Panc1 (cell line): ENCODE data around the gene CHCHD6.

ENCODE experiments used
- POLR2AphosphoS5 ChIP-seq: IDR thresholded peaks from 2 replicates; pipeline ENCODE4 v1.6.1; 2012; ENCODE audit warnings: mild to moderate bottlenecking, low read depth, low read length, moderate library complexity
- TF ChIP-seq, protein P1 (sequence below): fragments of 450-650 bp; IDR thresholded peaks from 2 replicates; pipeline ENCODE4 v1.5.1; 2017; ENCODE audit warnings: mild to moderate bottlenecking
- TF ChIP-seq, protein P2 (sequence below), 2 experiments: IDR thresholded peaks; 2 replicates each; pipeline ENCODE4 v1.6.1; 2011 to 2012; ENCODE audit warnings: low read depth in 2 of 2, control low read depth in 1 of 2, low read length in 1 of 2, mild to moderate bottlenecking in 1 of 2, moderate library complexity in 1 of 2; ENCODE audit not compliant: insufficient read depth in 1 of 2

DNA sequence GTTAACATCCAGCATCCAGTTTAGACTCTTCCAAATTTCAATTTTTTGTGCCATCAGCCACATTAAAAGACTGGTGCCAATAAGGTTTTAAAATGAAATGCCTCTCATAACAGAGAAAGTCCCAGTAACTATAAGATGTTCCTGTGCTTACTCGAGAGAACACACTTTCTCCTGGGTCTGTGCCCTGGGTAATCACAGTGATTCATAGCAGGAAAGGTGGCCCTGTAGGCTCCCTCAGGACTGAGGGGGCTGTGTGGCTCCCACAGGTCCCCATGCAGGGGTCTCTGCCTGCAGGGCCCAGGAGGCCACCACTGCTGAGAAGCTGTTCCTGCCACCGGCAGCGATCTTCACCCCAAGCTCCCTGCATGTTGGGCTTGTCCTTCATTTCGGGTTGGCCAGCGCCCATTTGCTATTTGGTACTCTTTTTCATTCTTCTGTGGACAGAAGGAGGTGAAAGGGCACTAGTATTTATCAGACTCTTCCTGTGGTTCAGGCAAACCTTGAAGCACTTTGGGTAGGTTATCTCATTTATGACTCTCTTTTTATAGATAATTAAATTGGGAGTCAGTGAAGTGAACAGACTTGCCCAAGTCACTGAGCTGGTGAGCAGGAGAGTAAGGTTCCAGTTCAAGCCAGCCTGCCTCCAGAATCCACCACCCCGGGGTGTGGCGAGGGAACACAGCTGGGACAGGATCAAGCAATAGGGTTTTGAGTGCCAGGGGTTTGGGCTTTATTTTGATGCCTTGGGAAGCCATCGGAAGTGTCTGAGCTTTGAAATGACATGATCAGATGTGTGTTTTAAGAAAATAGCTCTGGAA, 234.7 kb downstream of the CHCHD6 start:
- TF ChIP-seq, protein P1, sequence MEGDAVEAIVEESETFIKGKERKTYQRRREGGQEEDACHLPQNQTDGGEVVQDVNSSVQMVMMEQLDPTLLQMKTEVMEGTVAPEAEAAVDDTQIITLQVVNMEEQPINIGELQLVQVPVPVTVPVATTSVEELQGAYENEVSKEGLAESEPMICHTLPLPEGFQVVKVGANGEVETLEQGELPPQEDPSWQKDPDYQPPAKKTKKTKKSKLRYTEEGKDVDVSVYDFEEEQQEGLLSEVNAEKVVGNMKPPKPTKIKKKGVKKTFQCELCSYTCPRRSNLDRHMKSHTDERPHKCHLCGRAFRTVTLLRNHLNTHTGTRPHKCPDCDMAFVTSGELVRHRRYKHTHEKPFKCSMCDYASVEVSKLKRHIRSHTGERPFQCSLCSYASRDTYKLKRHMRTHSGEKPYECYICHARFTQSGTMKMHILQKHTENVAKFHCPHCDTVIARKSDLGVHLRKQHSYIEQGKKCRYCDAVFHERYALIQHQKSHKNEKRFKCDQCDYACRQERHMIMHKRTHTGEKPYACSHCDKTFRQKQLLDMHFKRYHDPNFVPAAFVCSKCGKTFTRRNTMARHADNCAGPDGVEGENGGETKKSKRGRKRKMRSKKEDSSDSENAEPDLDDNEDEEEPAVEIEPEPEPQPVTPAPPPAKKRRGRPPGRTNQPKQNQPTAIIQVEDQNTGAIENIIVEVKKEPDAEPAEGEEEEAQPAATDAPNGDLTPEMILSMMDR: no peak
- TF ChIP-seq, protein P2, sequence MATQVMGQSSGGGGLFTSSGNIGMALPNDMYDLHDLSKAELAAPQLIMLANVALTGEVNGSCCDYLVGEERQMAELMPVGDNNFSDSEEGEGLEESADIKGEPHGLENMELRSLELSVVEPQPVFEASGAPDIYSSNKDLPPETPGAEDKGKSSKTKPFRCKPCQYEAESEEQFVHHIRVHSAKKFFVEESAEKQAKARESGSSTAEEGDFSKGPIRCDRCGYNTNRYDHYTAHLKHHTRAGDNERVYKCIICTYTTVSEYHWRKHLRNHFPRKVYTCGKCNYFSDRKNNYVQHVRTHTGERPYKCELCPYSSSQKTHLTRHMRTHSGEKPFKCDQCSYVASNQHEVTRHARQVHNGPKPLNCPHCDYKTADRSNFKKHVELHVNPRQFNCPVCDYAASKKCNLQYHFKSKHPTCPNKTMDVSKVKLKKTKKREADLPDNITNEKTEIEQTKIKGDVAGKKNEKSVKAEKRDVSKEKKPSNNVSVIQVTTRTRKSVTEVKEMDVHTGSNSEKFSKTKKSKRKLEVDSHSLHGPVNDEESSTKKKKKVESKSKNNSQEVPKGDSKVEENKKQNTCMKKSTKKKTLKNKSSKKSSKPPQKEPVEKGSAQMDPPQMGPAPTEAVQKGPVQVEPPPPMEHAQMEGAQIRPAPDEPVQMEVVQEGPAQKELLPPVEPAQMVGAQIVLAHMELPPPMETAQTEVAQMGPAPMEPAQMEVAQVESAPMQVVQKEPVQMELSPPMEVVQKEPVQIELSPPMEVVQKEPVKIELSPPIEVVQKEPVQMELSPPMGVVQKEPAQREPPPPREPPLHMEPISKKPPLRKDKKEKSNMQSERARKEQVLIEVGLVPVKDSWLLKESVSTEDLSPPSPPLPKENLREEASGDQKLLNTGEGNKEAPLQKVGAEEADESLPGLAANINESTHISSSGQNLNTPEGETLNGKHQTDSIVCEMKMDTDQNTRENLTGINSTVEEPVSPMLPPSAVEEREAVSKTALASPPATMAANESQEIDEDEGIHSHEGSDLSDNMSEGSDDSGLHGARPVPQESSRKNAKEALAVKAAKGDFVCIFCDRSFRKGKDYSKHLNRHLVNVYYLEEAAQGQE (IDR thresholded peaks at IDR 0.05; ENCODE audit: insufficient read depth in 1 of 2, low read depth in 2 of 2, low read length in 1 of 2): no peak
- no peak for TF ChIP-seq POLR2AphosphoS5
